NT2/D1 (cell line): Measurements from ENCODE around the gene MCCD1.

ENCODE experiments used
- SUZ12 ChIP-seq: IDR thresholded peaks from 2 replicates; pipeline ENCODE4 v1.6.1; 2011; ENCODE audit not compliant: insufficient read length, insufficient read depth; ENCODE audit errors: extremely low read depth
- YY1 ChIP-seq: IDR thresholded peaks from 2 replicates; pipeline ENCODE4 v1.6.1; 2011; ENCODE audit not compliant: insufficient read length, insufficient read depth
- ZNF274 ChIP-seq: IDR thresholded peaks from 2 replicates; pipeline ENCODE4 v1.6.1; 2011; ENCODE audit warnings: mild to moderate bottlenecking, low read depth, low read length

- TF ChIP-seq YY1 (no peak), ZNF274 (no peak), SUZ12 (no peak)
Observed at GRCh38 chr6:31489086-31489485, 39.7 kb upstream of the MCCD1 start.
